ENCODE data around the gene KIFBP. TPM values are rescaled to one million over a fixed set of nuclear protein-coding genes. Genes with fewer than 3 reads are reported as not detected.

Gene KIFBP
- total RNA-seq, 1 experiment from 2014 or later, result 44.7 TPM

GRCh38 chr10:69033256-69033655 is 44.7 kb downstream of the KIFBP start:
- Histone ChIP-seq H2BK5ac (ENCODE audit: insufficient read length, low read length) (no peak overlapping the region), H2BK20ac (ENCODE audit: low read depth, low read length, poor library complexity, severe bottlenecking) (no peak overlapping the region), H4K5ac (ENCODE audit: insufficient read length, low read depth, low read length) (no peak overlapping the region), H3K18ac (ENCODE audit: insufficient read length, low read depth, low read length) (no peak overlapping the region), H4K20me1 (ENCODE audit: control insufficient read depth, insufficient read depth, insufficient read length) (no peaks in the 10 kb centered on the region), H3K9me3 (ENCODE audit: control insufficient read depth, low read depth, low read length) (no peaks in the 10 kb centered on the region), H3T11ph (ENCODE audit: low read length) (no peak overlapping the region), H2AFZ (ENCODE audit: low read length) (no peak overlapping the region), H2BK15ac (ENCODE audit: low read depth, low read length) (no peak overlapping the region), H2BK120ac (ENCODE audit: low read depth, low read length, poor library complexity, severe bottlenecking) (no peak overlapping the region), H2AK5ac (ENCODE audit: insufficient read length, low read length) (no peak overlapping the region), H4K91ac (ENCODE audit: insufficient read length, low read depth, low read length) (no peak overlapping the region), H3K27me3 (ENCODE audit: insufficient read depth, low read length) (no peaks in the 10 kb centered on the region), H2BK12ac (ENCODE audit: insufficient read length, low read depth, low read length) (no peak overlapping the region), H3K4me2 (ENCODE audit: insufficient read depth, insufficient read length, low read length) (no peak overlapping the region), H4K8ac (replicated peaks; ENCODE audit: insufficient read length, low read depth, low read length) (no peak overlapping the region), H3K14ac (ENCODE audit: insufficient read depth, low read length) (no peak overlapping the region), H3K23ac (ENCODE audit: insufficient read length, low read depth, low read length) (no peak overlapping the region), H3K79me2 (ENCODE audit: insufficient read depth, low read length) (no peaks in the 10 kb centered on the region), H3K9ac (ENCODE audit: extremely low read depth, insufficient read length, low read length) (no peak overlapping the region), H3K4me1 (ENCODE audit: insufficient read depth, low read length) (no peaks in the 10 kb centered on the region), H3K56ac (ENCODE audit: insufficient read length, low read depth, low read length) (no peak overlapping the region), H3K27ac (ENCODE audit: insufficient read length, low read depth, low read length) (no peak overlapping the region), H3K23me2 (ENCODE audit: insufficient read length, low read depth, low read length, poor library complexity, severe bottlenecking) (no peaks in the 10 kb centered on the region), H3K79me1 (ENCODE audit: insufficient read depth, low read depth, low read length, poor library complexity, severe bottlenecking) (no peaks in the 10 kb centered on the region), H3K4ac (ENCODE audit: low read depth, low read length) (no peak overlapping the region)
- H3K4me1 Mint-ChIP-seq, result no peaks in the 10 kb centered on the region
- no peak overlapping the region for H3K4me3 Mint-ChIP-seq
- no CpG with 5 or more reads among the region's 4 CpGs for WGBS (ENCODE audit: extremely low coverage, insufficient read length, low lambda C conversion rate)
- TF ChIP-seq CTCF (conservative IDR thresholded peaks at IDR 0.05), result no peak
- no peak overlapping the region; a peak in 1 of 7 replicates for H3K27ac Mint-ChIP-seq
- no peak for DNase-seq
- H3K27me3 Mint-ChIP-seq (ENCODE audit: low read depth), result peaks cover 1% of the 10 kb centered on the region; the same call in 1 of the 2 replicates
- H3K36me3 Mint-ChIP-seq (ENCODE audit: insufficient read depth in 1 of 3, low read depth in 3 of 3), result no peaks in the 10 kb centered on the region
- peaks cover 12 to 18% of the 10 kb centered on the region in 2 experiments; a peak in 4 of 5 replicates for H3K9me3 Mint-ChIP-seq
